Activated CD4-positive, CD25-positive, alpha-beta regulatory T cell treated with anti-CD3 and anti-CD28 coated beads, Interleukin-2, amount 50 U/mL, for 24 hours (primary cell): ENCODE measurements around the gene USP33.
"Not testable (repeated sequence)": the region's sequence is repeated elsewhere in the genome, so short reads cannot be mapped to it uniquely, and the experiment has no call there.

Source experiments
- ATAC-seq, 2 donors: fragments of 150-1000 bp; cut with Tn5 transposase; one replicate each; pipeline ENCODE4 v1.10.0; 2021; ENCODE audit warnings: mild to moderate bottlenecking in 1 of 2, moderate library complexity in 1 of 2

The USP33 gene

DNA sequence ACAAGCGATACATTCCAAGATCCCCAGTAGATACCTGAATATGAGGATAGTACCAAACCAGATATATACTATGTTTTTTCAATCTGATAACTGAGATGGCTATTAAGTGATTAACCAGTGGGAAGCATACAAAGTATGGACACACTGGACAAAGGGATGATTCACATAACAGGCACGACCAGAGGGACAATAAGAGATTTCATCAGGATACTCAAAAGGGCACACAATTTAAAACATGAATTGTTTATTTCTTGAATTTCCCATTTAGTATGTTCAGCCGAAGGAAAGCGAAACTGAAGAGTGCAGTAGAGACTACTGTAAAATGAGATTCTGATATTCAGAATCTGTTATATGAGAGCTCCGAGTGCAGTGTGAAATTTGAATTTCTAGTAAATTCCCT is 87.8 kb downstream of the USP33 start:
- no peak for ATAC-seq

DNA sequence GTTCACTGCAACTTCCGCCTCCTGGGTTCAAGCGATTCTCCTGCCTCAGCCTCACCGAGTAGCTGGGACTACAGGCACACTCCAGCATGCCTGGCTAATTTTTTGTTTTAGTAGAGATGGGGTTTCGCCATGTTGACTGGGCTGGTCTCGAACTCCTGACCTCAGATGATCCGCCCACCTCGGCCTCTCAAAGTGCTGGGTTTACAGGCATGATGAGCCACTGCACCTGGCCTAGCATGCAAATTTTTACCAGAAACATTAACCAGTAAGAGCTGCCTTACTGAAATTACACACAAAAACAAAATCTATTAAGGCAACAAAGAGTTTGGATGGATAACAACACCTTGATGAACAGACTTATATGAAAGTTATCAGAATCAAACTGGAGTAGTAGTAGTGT is 89.3 kb downstream of the USP33 start:
- ATAC-seq = no peak

DNA sequence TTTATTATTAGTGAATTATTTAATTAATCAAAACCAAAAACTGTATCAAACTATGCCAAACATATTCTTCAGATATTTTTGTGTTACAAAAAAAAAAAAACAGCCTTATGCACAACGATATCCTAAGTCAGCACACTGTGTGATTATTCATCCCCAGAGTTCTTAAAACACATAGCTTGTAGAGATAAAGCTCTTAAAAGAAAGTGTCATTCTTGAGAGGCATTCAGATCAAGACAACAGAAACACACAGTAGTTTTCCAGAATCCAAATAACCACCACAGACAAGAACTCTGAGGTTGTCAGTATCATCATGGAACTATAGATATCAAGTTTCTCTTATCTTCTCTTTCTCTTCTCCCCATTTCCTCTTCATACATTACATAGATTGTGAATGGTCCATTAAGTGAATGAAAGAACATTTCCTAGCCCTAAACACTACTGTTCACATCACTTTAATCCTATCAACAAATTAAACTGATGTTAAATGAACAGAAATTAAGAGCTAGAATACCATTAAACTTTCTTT is 90.7 kb downstream of the USP33 start:
- ATAC-seq = peak in 1 of 2 donors; percentile 17

DNA sequence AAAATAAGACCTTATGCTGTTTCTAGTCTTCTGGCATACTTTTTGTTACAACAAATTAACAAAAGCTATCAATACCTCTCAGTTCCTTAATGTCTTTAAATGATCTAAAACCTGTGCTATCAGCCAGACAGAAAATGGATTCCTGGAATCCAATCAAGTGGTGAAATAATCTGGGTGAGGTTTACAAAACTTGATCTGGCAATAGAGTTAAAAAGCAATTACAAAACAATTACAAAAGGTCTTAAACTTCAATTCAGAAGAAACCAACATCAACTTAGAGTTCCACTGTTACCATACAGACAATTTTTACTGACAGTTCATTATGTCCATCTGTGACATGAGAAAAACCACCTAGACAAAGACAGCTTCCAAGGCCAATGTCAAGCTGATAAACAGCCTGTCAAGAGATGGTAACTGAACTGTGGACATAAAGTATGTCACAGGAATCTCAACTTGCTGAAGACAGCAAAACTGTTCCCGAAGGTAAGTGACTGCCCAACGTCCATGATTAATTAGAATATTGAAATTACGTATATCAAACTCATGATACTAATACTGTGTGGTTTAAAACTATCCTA is 94.6 kb downstream of the USP33 start:
- ATAC-seq = no peak

DNA sequence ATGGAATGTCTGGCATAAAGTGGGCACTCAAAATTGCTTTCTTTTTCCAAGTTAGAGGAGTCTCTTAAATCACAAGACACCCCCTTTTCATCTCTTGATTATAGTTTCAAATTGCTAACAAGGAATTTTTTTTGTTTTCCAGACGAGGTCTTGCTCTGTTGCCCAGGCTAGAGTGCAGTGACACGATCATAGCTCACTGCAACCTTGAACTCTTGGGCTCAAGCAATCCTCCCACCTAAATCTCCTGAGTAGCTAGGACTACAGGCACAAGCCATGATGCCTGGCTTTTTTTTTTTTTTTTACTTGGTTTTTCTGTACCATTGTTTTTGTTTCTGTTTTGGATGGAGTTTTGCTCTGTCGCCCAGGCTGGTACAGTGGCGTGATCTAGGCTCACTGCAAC is 98.0 kb downstream of the USP33 start:
- no peak for ATAC-seq

DNA sequence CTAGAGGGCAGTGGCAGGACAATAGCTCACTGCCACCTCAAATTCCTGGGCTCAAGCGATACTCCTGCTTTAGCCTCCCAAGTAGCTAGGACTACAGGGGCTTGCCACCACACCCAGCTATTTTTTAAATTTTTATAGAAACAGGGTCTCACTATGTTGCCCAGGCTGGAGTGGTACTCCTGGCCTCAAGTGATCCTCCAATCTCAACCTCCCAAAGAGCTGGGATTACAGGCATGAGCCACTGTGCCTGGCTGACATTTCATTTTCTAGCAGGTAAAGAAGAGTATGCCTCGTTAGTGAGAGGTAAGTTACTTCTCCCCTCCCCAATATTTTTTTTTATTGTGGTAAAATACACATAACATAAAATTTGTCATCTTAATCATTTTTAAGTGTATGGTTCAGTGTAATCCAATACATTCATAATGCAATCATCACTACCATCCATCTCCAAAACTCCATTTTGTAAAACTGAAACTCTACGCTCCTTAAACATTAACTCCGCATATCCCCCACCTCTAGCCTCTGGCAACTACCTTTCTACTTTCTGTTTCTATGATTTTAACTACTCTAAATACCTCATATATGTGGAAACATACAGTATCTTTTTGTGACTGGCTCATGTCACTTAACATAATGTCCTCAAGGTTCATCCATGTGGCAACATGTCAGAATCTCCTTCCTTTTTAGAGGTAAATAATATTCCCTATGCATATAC is 99.6 kb downstream of the USP33 start:
- no peak for ATAC-seq

DNA sequence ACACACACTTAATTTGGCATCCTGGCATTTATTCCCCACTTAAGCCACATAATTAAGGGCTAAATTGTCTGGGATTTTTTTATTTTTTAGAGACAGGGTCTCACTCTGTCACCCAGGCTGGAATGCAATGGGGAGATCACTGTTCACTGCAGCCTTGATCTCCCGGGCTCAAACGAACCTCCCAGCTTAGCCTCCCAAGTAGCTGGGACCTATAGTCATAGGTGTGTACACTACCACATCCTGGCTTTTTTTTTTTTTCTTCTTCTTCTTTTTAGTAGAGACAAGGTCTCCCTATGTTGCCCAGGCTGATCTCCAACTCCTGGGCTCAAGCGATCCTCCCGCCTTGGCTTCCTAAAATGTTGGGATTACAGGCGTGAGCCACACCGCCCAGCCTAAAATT is 101.4 kb downstream of the USP33 start:
- no peak for ATAC-seq

DNA sequence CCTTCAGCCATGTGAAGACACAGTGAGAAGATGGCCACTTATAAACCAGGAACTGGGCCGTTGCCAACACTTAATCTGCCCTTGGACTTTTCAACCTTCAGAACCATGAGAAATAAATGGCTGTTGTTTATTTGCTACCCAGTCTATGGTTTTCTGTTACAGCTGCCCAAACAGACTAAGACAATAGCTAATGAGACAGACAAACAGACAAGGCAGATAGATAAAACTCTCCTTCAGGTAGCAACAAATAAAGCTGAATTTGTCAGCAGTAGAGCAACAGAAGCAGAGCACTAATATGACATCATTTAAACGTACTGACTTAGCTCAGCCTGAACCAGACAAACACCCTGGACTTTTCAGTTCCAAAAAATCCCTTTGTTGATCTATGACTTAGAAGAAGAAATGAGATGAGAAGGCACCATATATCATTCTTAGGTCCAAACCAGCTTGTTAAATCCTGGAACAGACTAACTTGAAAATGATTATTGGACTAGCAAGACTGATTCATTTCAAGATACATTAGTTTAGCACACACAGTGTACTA is 104.1 kb downstream of the USP33 start:
- ATAC-seq = peak in 1 of 2 donors; percentile 62

DNA sequence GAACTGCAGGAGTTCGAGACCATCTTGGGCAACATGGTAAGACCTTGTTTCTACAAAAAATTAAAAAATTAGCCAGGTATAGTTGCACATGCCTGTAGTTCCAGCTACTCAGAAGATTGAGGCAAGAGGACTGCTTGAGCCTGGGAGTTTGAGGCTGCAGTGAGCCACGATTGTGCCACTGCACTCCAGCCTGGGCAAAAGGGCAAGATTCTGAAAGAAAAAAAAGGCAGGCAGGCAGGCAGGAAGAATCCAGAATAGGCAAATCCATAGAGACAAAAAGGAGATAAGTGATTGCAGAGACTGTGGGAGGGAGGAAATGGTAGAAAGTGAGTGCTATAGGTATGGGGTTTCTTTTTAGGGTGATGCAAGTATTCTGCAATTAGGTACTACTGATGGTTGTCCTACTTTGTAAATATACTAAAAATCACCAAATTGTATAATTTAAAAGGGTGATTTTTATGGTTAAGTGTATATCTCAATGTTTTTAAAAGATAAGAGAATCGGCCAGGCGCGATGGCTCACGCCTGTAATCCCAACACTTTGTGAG is 106.6 kb downstream of the USP33 start:
- ATAC-seq = no peak

DNA sequence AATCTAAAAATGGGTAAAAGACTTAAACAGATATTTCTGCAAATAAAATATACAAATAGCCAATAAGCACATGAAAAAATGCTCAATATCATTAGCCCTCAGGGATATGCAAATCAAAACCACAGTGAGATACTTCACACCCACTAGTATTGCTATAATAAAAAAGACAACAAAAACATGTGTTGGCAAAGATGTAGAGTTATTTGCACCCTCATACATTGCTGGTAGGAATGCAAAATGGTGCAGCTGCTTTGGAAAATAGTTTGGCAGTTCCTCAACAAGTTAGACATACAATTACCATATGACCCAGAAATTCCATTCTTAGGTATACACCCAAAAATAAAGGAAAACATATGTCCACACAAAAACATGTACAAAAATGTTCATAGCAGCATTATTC is 107.4 kb downstream of the USP33 start:
- no peak for ATAC-seq

DNA sequence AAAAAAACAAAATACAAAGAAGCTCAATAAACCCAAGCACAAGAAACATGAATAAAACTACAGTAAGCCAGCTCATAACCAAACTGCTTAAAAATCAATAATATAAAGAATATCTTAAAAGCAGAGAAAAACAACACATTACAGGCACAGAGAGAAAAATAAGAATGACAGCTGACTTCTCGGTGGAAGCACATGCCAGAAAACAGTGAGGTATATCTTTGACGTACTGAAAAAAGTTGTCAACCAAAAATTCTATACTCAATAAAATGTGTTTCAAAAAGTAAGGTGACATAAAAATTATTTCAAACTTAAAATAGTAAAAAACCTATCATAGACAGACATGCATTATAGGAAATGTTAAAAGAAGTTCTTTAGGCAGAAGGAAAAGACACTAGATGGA is 110.5 kb downstream of the USP33 start:
- ATAC-seq = no peak

DNA sequence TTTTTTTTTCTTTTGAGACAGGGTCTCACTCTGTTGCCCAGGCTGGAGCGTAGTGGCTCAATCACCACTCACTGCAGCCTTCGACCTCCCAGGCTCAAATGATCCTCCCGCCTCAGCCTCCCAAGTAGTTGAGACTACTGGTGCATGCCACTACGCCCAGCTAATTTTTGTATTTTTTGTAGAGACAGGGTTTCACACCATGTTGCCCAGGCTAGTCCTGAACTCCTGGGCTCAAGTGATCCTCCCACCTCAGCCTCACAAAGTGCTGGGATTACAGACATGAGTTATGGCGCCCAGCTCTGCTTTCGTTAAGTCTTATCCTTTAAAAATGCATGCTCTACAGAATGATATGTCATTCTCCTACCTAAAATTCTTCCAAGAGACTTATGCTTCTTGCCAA is 113.4 kb downstream of the USP33 start:
- not testable (repeated sequence) for ATAC-seq
